WERI-Rb-1 (cell line): ENCODE data around the gene SETBP1.

Experiments used
- DNase-seq: peaks from one replicate; pipeline ENCODE4 v3.0.0-alpha.2; 2020
- H3K27ac ChIP-seq: fragments of 250-450 bp; sonication (Bioruptor Pico); 2 replicates; pipeline ENCODE4 v1.5.1; 2020; ENCODE audit warnings: mild to moderate bottlenecking, moderate library complexity
- H3K27me3 ChIP-seq: fragments of 250-450 bp; sonication (Bioruptor Pico); 2 replicates; pipeline ENCODE4 v1.5.1; 2021; ENCODE audit warnings: mild to moderate bottlenecking, low read depth, moderate library complexity; ENCODE audit not compliant: insufficient read depth, severe bottlenecking
- H3K36me3 ChIP-seq: fragments of 250-450 bp; sonication (Bioruptor Pico); 2 replicates; pipeline ENCODE4 v1.5.1; 2020; ENCODE audit warnings: mild to moderate bottlenecking, moderate library complexity
- H3K4me3 ChIP-seq: 2 replicates; pipeline ENCODE4 v1.5.1; 2011; ENCODE audit warnings: low read depth, mild to moderate bottlenecking, control low read depth, low read length
- H3K9me3 ChIP-seq: fragments of 250-450 bp; sonication (Bioruptor Pico); 2 replicates; pipeline ENCODE4 v1.5.1; 2021; ENCODE audit warnings: mild to moderate bottlenecking, moderate library complexity; ENCODE audit not compliant: severe bottlenecking
- TF ChIP-seq, protein P1 (sequence below): IDR thresholded peaks from 2 replicates; pipeline ENCODE4 v1.5.1; 2011; ENCODE audit warnings: low read depth, mild to moderate bottlenecking, control low read depth, inconsistent platforms, low read length

Gene SETBP1

DNA sequence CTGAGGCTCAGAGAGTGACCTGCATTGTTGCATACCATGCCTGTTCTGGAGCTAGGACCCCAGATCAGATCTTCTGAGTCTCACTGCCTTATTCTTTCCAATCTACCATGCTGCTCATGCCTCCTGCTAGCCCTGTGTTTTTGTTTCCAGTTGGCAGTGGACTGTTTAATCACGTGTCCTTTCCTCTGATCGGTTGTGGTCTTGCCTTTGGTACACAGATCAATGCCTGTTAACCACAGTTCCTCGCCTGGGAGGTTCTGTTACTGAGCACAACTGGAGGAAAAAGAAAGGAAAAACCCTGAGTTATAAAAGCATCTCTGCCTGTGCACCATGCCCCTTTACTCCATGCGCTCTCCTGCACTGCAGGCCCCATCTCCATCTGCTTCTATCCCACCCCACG, 329.1 kb downstream of the SETBP1 start:
- H3K9me3 ChIP-seq: no peaks in the 10 kb centered on the region
- DNase-seq: no peak
- H3K27me3 ChIP-seq: no peaks in the 10 kb centered on the region
- TF ChIP-seq, protein P1, sequence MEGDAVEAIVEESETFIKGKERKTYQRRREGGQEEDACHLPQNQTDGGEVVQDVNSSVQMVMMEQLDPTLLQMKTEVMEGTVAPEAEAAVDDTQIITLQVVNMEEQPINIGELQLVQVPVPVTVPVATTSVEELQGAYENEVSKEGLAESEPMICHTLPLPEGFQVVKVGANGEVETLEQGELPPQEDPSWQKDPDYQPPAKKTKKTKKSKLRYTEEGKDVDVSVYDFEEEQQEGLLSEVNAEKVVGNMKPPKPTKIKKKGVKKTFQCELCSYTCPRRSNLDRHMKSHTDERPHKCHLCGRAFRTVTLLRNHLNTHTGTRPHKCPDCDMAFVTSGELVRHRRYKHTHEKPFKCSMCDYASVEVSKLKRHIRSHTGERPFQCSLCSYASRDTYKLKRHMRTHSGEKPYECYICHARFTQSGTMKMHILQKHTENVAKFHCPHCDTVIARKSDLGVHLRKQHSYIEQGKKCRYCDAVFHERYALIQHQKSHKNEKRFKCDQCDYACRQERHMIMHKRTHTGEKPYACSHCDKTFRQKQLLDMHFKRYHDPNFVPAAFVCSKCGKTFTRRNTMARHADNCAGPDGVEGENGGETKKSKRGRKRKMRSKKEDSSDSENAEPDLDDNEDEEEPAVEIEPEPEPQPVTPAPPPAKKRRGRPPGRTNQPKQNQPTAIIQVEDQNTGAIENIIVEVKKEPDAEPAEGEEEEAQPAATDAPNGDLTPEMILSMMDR: no peak
- H3K4me3 ChIP-seq: no peak overlapping the region
- H3K27ac ChIP-seq: no peak overlapping the region
- no peaks in the 10 kb centered on the region for H3K36me3 ChIP-seq

GRCh38 chr18:45012286-45012685, 331.6 kb downstream of the SETBP1 start:
- no peak for DNase-seq
- H3K36me3 ChIP-seq: no peaks in the 10 kb centered on the region

GRCh38 chr18:45014047-45014501, 333.4 kb downstream of the SETBP1 start:
- no peaks in the 10 kb centered on the region for H3K27me3 ChIP-seq
- TF ChIP-seq, protein P1: no peak
- no peaks in the 10 kb centered on the region for H3K9me3 ChIP-seq
- no peak overlapping the region for H3K27ac ChIP-seq
- no peaks in the 10 kb centered on the region for H3K36me3 ChIP-seq
- no peak for DNase-seq
- no peak overlapping the region for H3K4me3 ChIP-seq

More at GRCh38 chr18:45012286-45012685, 331.6 kb downstream of the SETBP1 start:
- Histone ChIP-seq H3K9me3 (no peaks in the 10 kb centered on the region), H3K27me3 (no peaks in the 10 kb centered on the region), H3K27ac (no peak overlapping the region), H3K4me3 (no peak overlapping the region)
- TF ChIP-seq, protein P1: no peak

GRCh38 chr18:45015788-45016128, 335.1 kb downstream of the SETBP1 start:
- no peak overlapping the region for H3K27ac ChIP-seq
- TF ChIP-seq, protein P1: no peak
- no peak for DNase-seq
- no peak overlapping the region for H3K4me3 ChIP-seq
- H3K9me3 ChIP-seq: no peaks in the 10 kb centered on the region
- no peaks in the 10 kb centered on the region for H3K27me3 ChIP-seq
- H3K36me3 ChIP-seq: no peaks in the 10 kb centered on the region

DNA sequence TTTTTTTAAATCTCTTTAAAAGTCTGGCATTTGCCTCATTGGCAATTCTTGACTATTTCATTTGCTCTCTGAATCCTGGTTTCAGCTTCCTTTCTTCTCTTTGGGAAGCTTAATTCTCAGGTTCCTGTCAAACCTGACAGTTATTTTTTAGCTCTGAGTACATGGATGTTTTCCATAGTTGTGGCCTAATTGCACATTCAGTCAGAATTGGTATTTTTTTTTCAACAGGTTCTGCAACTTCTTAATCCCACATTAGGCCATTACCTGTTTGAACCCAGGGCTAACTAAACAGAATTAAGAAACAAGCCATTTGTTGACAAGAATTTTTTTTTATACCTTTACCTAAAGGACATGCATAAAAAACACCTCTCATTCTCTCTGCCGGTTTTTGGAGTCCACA, 338.8 kb downstream of the SETBP1 start:
- Histone ChIP-seq H3K36me3 (no peaks in the 10 kb centered on the region), H3K4me3 (no peak overlapping the region), H3K9me3 (no peaks in the 10 kb centered on the region), H3K27me3 (peaks cover 3% of the 10 kb centered on the region), H3K27ac (no peak overlapping the region)
- TF ChIP-seq, protein P1: no peak
- no peak for DNase-seq

- H3K9me3 ChIP-seq: no peaks in the 10 kb centered on the region
- no peak overlapping the region for H3K27ac ChIP-seq
- no peaks in the 10 kb centered on the region for H3K36me3 ChIP-seq
- no peak for DNase-seq
- TF ChIP-seq, protein P1: no peak
- H3K4me3 ChIP-seq: no peak overlapping the region
- H3K27me3 ChIP-seq: peaks cover 6% of the 10 kb centered on the region
These were observed 342.8 kb downstream of the SETBP1 start for GRCh38 chr18:45023519-45023918.
